Activated gamma-delta T cell (primary cell): Measurements from ENCODE around the gene TNP1.

Experiments
- DNase-seq: peaks from one replicate; lab custom pipeline; 2025; lab: John Stamatoyannopoulos, UW

Gene TNP1

GRCh38 chr2:216875862-216876261 is 16.0 kb upstream of the TNP1 start:
- DNase-seq, result no peak

DNA sequence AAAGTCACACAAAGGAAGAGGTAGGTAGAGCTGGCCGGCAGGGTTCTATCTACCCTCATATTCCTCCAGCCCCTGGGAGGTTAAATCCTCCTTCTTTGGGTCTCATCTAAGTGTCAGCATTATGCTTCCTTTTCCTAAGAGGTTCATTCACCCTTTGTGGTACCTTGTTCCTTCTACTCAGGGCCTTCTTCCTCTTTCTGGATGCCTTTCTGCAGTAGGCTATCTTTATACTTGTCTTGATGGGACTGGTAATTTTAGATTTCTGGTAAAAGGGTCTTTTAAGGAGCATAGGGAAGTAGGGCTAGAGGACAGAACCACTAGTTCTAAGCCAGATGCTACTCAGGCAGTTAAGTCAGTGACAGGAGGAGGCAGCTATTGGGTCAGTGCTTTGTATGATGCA is 13.7 kb upstream of the TNP1 start:
- no peak for DNase-seq

GRCh38 chr2:216872624-216873023 is 12.8 kb upstream of the TNP1 start:
- DNase-seq, result no peak

GRCh38 chr2:216872040-216872439 is 12.2 kb upstream of the TNP1 start:
- no peak for DNase-seq

DNA sequence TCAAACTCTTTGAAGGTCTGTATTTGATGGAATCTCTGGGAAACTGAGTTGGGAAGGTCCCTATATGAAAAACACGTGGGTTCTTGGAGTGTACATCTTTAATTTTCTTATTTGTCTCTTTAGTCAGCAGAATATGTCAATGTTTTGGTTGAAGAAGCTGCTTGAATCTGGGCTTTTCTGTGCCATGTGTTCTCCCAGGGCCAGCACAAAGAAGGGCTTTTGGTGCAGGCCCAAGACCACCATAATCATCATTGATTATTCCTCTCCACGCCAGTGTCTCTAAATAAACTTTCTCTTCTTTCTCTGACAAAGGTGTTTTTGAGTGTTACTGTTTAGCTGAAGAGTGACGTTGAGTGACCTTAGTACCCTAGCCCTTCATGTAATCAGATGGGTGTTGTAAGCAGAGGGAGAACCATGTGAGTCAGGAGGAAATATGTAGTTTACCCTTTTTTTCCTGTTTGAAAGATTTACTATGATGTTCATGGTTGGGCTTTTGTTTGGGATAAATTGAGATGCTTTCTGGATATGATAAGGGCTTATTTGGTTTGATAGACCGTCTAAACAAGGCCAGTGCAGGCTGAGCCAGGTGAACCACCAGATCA is 11.6 kb upstream of the TNP1 start:
- no peak for DNase-seq

GRCh38 chr2:216870508-216871332 is 10.9 kb upstream of the TNP1 start:
- DNase-seq, result no peak

GRCh38 chr2:216866515-216867095 is 6.7 kb upstream of the TNP1 start:
- DNase-seq, result no peak

DNA sequence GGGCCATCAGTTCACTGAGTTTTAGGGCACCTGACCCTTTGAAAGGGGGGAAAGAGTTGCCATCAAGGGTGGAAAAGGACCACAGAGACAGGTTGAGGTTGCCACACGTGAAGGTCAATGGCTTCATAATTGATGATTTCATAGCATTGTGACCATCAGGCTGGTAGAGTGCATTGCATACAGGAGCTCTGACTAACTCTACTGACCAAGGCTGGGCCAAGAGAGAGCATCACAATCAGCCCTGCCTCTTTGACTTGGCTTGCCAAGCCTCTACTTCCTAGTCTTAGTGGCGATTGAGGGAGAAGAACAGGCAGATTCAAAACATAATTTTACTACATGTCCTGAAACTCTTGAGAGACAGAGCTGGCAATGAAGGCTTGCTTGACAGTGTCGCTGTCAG is 5.8 kb upstream of the TNP1 start:
- no peak for DNase-seq

GRCh38 chr2:216863946-216864345 is 4.1 kb upstream of the TNP1 start:
- no peak for DNase-seq

DNA sequence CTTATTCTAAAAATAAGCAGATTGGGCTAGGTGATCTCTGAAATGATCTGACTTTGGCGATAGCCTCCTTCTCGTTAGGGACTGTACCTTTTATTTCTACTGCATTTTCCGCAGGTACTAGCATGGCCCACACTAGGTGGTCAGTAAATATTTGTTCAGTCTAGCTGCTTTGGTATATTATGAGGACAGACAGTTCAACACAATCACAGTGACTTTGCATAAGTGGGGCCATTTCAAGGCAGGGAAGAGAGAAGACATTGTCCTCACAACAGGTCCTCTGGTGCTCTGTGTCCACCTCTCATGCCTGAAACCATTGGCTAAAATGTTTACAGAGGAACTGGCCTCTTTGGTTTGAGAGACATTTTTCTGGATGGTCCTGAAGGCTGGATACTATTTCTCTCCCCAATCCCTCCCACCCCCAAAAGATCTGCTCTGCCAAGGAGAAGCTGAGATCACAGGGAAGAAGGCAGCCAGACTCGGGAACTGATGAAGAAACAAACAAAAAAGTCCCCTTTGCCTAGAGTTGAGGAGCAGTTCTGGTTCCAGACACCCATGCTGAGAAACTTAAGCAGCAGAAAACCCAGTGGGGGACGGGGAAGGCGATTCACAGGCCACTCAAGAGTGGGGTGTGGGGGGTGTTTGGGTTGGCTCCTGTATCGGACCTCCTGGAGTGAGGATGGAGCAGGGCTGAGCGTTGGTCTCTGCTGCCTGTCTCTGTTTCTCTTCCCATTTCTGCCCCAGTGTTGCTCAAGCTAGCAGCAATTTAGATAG is 2.9 kb upstream of the TNP1 start:
- DNase-seq, result no peak

DNA sequence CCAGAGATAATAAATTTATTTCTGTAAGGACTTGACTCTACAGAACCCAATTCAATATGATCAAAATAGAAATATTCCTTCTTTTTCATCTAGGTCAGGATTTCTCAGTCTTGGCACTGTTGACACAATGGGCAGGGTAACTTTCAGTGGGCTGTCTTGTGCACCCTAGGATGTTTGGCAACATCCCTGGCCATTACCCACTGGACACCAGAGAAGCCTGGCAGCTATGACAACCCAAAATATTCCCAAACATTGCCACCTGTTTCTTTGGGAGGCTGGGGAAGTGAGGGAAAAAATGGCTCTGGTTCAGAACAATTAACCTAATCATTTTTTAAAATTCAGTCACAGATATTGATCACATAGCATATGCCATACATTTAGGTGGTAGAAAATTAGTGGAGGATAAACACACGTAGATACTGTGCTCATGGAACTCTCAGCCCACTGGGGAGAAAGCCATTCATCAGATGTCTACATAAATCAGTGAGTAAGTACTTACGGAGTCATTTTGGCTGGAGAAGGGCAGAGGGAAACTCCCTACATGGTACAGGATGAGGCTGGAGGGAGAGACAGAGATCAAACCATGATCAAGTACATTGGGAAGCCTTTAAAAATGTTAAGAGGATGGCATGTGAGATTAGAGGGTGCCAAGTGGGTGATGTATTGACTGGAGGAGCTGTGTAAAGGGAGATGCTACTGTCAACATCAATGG is 718 bp upstream of the TNP1 start:
- DNase-seq, result no peak

DNA sequence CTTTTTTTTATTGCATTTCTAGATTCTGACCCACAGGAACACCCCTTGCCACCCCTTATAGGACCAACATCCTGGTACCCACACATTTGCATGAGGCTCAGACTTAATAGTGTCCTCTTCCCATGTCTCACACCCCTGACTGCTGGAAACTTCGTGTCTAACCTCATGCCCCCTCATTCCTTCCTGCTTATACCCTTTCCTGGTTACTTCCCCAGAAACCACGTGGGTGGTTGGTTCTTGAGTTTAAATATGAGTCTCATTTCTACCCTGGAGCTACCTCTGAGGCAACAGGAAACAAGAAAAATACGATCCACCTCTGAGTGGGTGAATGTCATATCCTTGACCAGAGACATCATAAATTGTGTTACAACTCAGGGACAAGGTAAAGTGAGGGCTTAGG is 1.6 kb downstream of the TNP1 start:
- DNase-seq, result no peak

DNA sequence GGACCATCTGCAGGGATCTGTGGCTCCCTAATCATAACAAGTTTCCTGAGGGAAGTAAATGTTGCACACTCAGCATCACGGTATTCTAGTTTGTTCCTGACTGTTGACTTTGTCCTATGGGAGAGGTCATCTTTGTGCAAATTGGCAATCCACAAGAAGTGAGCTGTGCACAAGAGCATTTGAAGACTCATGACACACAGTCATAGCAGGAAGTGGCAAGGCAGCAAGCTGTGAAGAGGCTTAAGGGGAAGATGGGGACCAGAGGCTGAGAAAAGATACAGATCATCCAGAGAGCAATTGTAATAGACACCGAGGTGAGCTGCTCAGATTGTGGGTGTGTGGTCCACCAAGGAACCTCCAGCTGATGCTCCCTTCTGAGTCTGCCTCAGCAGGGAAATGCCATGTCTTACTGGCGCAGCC is 2.7 kb downstream of the TNP1 start:
- DNase-seq, result no peak

GRCh38 chr2:216856406-216857065 is 3.3 kb downstream of the TNP1 start:
- DNase-seq, result no peak

GRCh38 chr2:216855605-216856004 is 4.3 kb downstream of the TNP1 start:
- no peak for DNase-seq

DNA sequence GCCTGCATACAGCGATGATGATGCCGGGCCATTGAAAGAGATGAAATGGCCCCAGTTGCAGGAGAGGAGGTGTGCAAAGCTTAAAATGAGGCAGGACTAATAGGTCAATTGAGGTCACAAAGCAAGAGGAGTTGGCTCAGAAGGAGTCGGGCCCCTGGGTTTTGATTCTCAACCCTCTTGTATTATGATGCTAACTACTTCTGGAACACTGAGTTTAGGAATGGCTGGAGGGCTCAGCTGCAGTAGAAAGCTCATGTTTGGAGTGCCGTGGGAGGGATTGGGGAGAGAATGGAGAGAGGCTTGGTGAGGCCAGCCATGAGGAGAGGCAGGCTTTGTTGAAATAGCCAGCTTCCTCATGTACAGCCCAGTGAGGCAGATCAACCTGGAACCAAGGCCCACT is 4.8 kb downstream of the TNP1 start:
- no peak for DNase-seq

- no peak for DNase-seq
Observed at GRCh38 chr2:216851486-216852090, 8.3 kb downstream of the TNP1 start.

DNA sequence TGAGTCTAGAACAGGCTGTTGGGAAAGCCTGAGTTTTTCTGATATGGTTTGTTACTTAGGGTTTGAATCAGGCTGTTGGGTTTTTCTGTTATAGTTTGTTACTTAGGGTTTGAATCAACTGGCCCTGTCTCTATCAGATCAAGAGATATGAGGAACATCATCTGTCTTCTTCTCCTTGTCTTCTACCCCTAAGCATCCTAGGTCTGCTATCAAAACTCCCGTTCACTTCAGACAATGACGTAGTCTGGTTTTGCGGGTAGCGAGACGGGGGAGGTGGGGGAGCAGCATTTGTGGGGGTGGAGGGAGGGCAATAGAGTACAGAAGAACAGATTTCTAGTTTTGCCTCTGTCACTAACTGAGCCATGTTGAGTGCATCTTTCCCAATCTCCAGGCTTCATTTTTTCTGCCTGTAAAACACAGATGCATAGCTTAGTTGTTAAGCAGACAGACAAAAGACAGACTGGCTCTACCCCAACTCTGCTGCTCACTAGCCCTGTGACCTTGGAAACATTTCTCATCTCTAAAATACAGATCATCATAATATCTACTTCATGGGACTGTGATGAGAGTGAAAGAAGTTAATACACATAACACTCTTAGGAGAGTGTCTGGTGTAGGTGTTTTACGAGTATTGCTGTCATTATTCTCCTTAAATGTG is 9.1 kb downstream of the TNP1 start:
- DNase-seq, result no peak

- no peak for DNase-seq
Observed at GRCh38 chr2:216849987-216850386, 9.9 kb downstream of the TNP1 start.

GRCh38 chr2:216845426-216845825 is 14.4 kb downstream of the TNP1 start:
- DNase-seq, result no peak
